KMS-11 (cell line): Measurements from ENCODE around the gene SLC41A3.

Experiments
- H2AFZ ChIP-seq: fragments of 200-600 bp; sonication (generic); 2 replicates; pipeline ENCODE4 v1.6.1; 2016; ENCODE audit warnings: antibody characterized with exemption, mixed run types, low read depth
- H3K27ac ChIP-seq: fragments of 200-600 bp; sonication (generic); 2 replicates; pipeline ENCODE4 v1.6.1; 2016; ENCODE audit warnings: mild to moderate bottlenecking, mixed run types
- H3K27me3 ChIP-seq: fragments of 200-600 bp; sonication (generic); 2 replicates; pipeline ENCODE4 v1.6.1; 2017; ENCODE audit warnings: mild to moderate bottlenecking, low read depth, mixed run types, moderate library complexity; ENCODE audit not compliant: insufficient read depth
- H3K36me3 ChIP-seq: fragments of 200-600 bp; sonication (generic); 2 replicates; pipeline ENCODE4 v1.6.1; 2017; ENCODE audit warnings: mild to moderate bottlenecking, mixed run types; ENCODE audit not compliant: insufficient read depth
- H3K4me1 ChIP-seq: fragments of 200-600 bp; sonication (generic); 2 replicates; pipeline ENCODE4 v1.6.1; 2016; ENCODE audit warnings: mild to moderate bottlenecking, low read depth, mixed run types; ENCODE audit not compliant: poor library complexity, severe bottlenecking
- H3K4me2 ChIP-seq: fragments of 200-600 bp; sonication (generic); 2 replicates; pipeline ENCODE4 v1.7.0; 2016; ENCODE audit warnings: mild to moderate bottlenecking, mixed run types
- H3K4me3 ChIP-seq: fragments of 200-600 bp; sonication (generic); IDR thresholded peaks from 2 replicates; pipeline ENCODE4 v1.6.1; 2017; ENCODE audit warnings: low read depth, low read length, mixed read lengths; ENCODE audit not compliant: insufficient read depth
- H3K79me2 ChIP-seq: fragments of 200-600 bp; sonication (generic); 2 replicates; pipeline ENCODE4 v1.6.1; 2016; ENCODE audit warnings: low read depth, mixed run types; ENCODE audit not compliant: insufficient read depth
- H3K9ac ChIP-seq: fragments of 200-600 bp; sonication (generic); 2 replicates; pipeline ENCODE4 v1.6.1; 2016; ENCODE audit warnings: mild to moderate bottlenecking, mixed run types
- H4K20me1 ChIP-seq: fragments of 200-600 bp; sonication (generic); 2 replicates; pipeline ENCODE4 v1.6.1; 2016; ENCODE audit warnings: mild to moderate bottlenecking, mixed run types; ENCODE audit not compliant: insufficient read depth
- CTCF ChIP-seq: fragments of 200-600 bp; sonication (generic); conservative IDR thresholded peaks from 2 replicates; pipeline ENCODE4 v1.6.1; 2017; ENCODE audit warnings: low read depth, mild to moderate bottlenecking, antibody characterized with exemption, low read length, moderate library complexity, mixed read lengths

Gene SLC41A3

GRCh38 chr3:126023390-126023789 is 60.5 kb downstream of the SLC41A3 start:
- Histone ChIP-seq H3K4me2 (no peak overlapping the region), H3K36me3 (no peaks in the 10 kb centered on the region), H3K27ac (no peak overlapping the region), H3K27me3 (no peaks in the 10 kb centered on the region), H3K4me3 (no peak overlapping the region), H2AFZ (no peak overlapping the region), H3K9ac (no peak overlapping the region), H4K20me1 (no peaks in the 10 kb centered on the region), H3K4me1 (no peaks in the 10 kb centered on the region), H3K79me2 (no peaks in the 10 kb centered on the region)
- no peak for TF ChIP-seq CTCF

- Histone ChIP-seq H3K27me3 (no peaks in the 10 kb centered on the region), H3K27ac (no peak overlapping the region), H2AFZ (no peak overlapping the region), H3K4me2 (no peak overlapping the region), H3K4me1 (no peaks in the 10 kb centered on the region), H4K20me1 (no peaks in the 10 kb centered on the region), H3K4me3 (no peak overlapping the region), H3K79me2 (no peaks in the 10 kb centered on the region), H3K36me3 (no peaks in the 10 kb centered on the region), H3K9ac (no peak overlapping the region)
- TF ChIP-seq CTCF = no peak
Measured at GRCh38 chr3:126022741-126023359, 61.1 kb downstream of the SLC41A3 start.

GRCh38 chr3:126021702-126022101 is 62.2 kb downstream of the SLC41A3 start:
- Histone ChIP-seq H3K9ac (no peak overlapping the region), H3K27ac (no peak overlapping the region), H3K36me3 (no peaks in the 10 kb centered on the region), H3K4me3 (no peak overlapping the region), H2AFZ (no peak overlapping the region), H3K27me3 (no peaks in the 10 kb centered on the region), H3K79me2 (no peaks in the 10 kb centered on the region), H3K4me1 (no peaks in the 10 kb centered on the region), H3K4me2 (no peak overlapping the region), H4K20me1 (no peaks in the 10 kb centered on the region)
- no peak for TF ChIP-seq CTCF

GRCh38 chr3:126021224-126021623 is 62.7 kb downstream of the SLC41A3 start:
- Histone ChIP-seq H3K79me2 (no peaks in the 10 kb centered on the region), H3K27ac (no peak overlapping the region), H3K4me3 (no peak overlapping the region), H4K20me1 (no peaks in the 10 kb centered on the region), H3K27me3 (no peaks in the 10 kb centered on the region), H3K4me2 (no peak overlapping the region), H3K9ac (no peak overlapping the region), H3K4me1 (no peaks in the 10 kb centered on the region), H2AFZ (no peak overlapping the region), H3K36me3 (no peaks in the 10 kb centered on the region)
- no peak for TF ChIP-seq CTCF
